Femur (tissue), 1 donor: ENCODE measurements around the gene TMEM88.
"Not testable (repeated sequence)": the region's sequence is repeated elsewhere in the genome, so short reads cannot be mapped to it uniquely, and the experiment has no call there.

ENCODE experiments used
- DNase-seq: peaks from one replicate; pipeline ENCODE4 v3.0.0-alpha.2; 2017

Gene TMEM88

GRCh38 chr17:7854851-7855659, at the start of gene TMEM88:
Gene TMEM88, plus strand, starts transcription at chr17:7855066. Its CDS starts 9 bp downstream, at chr17:7855075.
- DNase-seq: peak; percentile 39

DNA sequence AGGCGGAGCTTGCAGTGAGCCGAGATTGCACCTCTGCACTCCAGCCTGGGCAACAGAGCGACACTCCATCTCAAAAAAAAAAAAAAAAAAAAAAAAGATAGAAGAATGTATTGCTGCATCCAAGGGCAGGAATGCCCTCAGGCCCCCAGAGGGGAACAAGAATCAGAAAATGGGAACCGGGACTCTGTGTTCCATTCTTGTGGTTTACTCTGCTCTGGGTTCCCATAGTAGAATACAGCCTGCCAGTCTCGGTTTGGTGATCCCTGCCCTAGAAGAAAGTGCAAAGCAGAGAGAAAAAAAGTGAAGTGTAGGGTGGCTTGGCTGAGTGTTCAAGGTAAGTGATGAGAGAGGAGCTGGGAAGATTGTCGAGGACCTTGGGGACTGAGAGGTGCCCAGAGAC, 48.3 kb upstream of the TMEM88 start:
- DNase-seq: no peak

DNA sequence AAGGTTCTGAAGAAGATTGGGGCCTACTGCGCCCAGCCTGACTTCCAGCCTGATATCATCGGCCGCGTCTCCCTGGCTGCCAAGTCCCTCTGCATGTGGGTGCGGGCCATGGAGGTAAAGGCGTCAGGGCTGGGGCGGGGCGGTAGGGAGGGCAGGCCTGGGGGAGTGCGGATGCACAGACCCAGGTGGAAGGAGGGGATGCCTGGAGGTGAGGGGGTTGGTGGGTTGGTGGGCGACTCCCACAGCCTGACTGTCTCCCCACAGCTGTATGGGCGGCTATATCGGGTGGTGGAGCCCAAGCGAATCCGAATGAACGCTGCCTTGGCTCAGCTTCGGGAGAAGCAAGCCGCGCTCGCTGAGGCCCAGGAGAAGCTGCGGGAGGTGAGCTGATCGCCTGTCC, 47.7 kb upstream of the TMEM88 start:
- no peak for DNase-seq

DNA sequence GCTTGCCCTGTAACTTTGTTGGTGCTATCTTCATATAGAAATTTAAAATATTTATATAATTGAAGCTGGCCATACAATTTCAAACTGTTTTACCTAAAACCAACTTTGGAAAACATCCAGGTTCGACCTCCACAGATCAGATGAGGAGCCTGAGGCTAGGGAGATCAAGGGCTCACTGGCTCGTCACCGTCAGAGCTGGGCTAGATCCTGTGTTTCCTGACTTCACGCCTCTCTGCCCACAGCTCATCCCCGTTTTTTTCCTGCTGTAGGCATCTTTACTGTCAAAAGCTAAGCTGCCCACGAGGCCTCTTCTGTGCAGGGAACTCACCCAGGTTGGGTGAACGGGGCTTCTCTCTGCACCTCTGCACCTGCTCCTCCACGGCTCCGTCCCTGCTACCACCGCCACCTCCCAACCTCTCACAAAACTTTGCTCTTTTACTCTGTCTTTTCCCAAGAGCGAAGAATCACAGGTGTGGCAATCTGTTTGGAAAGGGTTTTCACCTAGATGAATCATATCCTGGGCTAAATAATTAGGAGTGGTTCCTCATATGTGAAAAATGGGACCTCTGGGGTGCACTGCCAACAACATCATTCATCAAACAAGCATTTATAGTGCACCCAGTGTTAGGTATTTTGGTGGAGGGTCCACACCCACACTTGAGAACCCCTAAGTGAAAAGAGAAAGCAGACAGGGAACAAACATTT, 45.6 kb upstream of the TMEM88 start:
- DNase-seq: no peak

GRCh38 chr17:7809791-7810343, 45.0 kb upstream of the TMEM88 start:
- DNase-seq: not testable (repeated sequence)

DNA sequence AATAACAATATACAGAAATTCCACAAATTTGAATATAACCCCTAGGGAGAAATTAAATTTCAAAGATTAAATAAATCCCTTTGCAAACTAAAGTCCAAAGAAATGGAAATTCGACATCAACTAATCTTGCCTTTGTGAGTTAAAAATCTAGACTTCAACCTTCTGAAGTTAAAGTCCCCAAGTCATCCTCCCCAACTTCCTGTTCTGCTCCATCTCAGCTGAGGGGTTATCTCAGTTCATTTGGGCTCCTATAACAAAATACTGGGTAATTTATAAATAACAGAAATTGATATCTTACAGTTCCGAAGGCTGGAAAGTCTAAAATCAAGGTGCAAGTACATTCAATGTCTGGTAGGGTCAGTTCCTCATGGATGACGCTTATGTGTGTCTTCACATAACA, 43.6 kb upstream of the TMEM88 start:
- DNase-seq: no peak

DNA sequence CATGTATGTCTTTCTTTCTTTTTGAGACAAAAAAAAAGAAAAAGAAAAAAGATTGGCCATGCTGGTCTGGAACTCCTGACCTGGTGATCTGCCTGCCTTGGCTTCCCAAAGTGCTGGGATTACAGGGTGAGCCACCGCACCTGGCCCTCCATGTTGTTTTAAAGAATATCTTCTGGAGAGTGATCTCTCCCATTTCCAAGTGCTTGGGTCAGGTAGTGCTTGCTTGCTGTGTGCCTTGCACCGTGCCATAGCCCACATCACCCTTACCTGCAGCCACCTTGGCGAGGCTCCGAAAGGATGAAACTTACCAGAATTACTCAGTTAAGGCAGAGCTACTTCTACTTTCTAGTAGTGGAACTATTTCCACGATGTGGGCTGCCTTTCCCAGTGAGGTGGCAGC, 39.9 kb upstream of the TMEM88 start:
- DNase-seq: no peak

- DNase-seq: no peak
These were observed 37.8 kb upstream of the TMEM88 start for GRCh38 chr17:7816926-7817642.

GRCh38 chr17:7817643-7817964, 37.3 kb upstream of the TMEM88 start:
- no peak for DNase-seq

DNA sequence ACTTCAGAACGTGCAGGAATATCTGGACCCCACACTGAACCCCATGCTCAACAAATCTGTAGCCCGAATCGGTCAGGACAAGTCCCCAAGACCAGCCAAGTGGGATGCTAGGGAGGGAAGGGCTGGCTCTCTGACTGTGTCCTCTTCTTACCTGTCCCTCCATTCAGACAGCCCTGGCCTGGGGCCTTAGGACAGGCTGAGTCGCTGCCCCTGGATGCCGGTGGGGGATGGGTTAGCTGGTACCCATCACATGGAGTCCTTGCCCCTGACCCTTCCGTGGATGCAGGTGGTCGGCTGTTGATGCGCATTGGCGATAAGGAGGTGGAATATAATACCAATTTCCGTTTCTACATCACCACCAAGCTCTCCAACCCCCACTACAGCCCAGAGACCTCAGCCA, 36.8 kb upstream of the TMEM88 start:
- no peak for DNase-seq

- no peak for DNase-seq
These were observed 35.9 kb upstream of the TMEM88 start for GRCh38 chr17:7818746-7819645.

DNA sequence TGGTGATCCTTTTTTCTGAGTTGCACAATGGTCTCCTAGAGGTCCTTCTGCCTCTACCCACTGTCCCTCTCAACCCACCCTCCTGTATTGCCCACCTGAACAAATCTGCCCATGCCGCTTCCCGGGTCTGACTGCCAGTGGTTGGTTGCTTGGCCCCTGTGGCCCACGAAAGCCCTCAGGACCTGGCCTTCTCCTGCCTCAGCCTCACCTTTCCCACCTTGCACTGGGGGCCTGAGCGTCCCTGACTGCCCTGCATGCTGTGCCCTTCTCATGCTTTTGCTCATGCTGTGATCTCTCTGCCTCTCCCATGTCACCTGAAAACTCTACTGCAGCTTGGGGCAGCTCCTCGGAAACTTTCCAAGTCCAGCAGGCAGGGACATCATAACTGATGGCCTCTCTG, 34.6 kb upstream of the TMEM88 start:
- DNase-seq: no peak

DNA sequence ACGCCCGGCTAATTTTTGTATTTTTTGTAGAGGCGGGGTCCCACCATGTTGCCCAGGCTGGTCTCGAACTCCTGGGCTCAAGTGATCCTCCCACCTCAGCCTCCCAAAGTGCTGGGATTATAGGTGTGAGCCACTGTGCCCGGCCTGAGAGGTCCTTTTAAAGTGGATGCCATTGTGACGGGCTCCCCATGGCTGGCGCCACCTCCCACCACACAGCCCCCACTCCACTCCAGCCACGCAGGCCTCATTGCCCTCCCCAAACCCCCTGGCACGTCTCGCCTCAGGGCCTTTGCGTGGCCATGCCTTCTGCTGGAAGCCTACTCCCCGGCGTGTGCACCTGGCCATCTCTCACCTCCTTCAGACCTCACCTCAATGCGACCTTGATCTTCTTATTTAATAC, 32.7 kb upstream of the TMEM88 start:
- no peak for DNase-seq

GRCh38 chr17:7823581-7824001, 31.3 kb upstream of the TMEM88 start:
- no peak for DNase-seq

GRCh38 chr17:7824021-7824924, 30.6 kb upstream of the TMEM88 start:
- no peak for DNase-seq

GRCh38 chr17:7825206-7825990, 29.5 kb upstream of the TMEM88 start:
- no peak for DNase-seq

DNA sequence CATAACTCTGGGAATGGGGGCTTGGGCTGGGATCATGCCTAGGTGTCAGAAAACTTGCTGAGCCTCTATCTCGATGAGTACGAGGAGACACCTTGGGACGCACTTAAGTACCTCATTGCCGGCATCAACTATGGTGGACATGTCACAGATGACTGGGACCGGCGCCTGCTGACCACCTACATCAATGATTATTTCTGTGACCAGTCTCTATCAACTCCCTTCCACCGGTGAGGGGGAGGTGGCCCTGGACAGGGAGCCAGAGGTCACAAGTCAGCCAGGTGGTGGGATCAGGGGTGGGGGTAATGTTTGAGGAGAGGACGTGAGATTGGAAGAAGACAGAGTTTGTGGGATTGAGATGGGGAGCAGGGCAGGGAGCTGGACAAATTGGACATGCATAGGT, 24.2 kb upstream of the TMEM88 start:
- no peak for DNase-seq

- DNase-seq: no peak
These were observed 23.6 kb upstream of the TMEM88 start for GRCh38 chr17:7831233-7831632.

DNA sequence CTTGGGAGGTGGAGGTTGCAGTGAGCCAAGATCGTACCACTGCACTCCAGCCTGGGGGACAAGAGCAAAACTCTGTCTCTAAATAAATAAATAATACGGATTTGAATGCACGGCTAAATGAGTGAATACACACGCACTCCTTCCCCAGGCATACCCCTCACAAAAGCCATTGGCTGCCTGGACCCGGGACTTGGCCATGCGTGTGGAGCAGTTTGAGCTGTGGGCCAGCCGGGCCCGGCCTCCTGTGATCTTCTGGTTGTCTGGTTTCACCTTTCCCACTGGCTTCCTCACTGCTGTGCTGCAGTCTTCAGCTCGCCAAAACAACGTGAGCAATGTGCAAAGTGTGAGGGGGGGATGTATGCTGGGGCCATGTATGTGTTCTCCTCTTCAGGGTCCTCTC, 22.4 kb upstream of the TMEM88 start:
- no peak for DNase-seq

- no peak for DNase-seq
These were observed 21.7 kb upstream of the TMEM88 start for GRCh38 chr17:7833011-7833794.
